ENCODE results near the gene COQ6.

The COQ6 gene

DNA sequence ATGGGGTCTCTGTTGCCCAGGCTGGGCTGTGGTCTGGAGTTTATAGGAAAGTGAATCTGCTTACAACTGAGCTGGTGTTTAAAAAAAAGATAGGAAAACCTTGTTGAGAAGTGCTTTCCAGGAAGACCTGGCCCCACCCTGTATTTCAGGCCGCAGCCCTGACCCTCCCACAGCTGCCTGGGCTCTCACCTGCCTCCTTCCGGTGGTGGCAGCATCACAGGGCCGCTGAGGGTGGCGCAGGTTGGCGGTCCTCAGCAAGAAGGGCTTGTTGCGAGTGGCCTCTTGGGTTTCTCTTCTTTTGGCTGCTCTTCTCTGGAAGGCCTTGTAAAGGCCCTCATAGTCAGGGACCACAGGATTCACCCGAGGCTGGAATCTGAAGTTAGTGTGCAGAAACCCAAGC is 7.9 kb upstream of the COQ6 start:
- Histone ChIP-seq H3K27me3 (ENCODE audit: control insufficient read depth, insufficient read depth, low read length, poor library complexity, severe bottlenecking) (no peaks in the 10 kb centered on the region), H3K27ac (ENCODE audit: insufficient read depth, low read depth, low read length, poor library complexity, severe bottlenecking) (no peak overlapping the region), H3K36me3 (ENCODE audit: control insufficient read depth, insufficient read depth, low read length) (no peaks in the 10 kb centered on the region), H3K4me1 (ENCODE audit: control insufficient read depth, insufficient read depth, low read length) (no peaks in the 10 kb centered on the region), H3K9me3 (ENCODE audit: control insufficient read depth, low read length) (no peaks in the 10 kb centered on the region), H3K4me3 (ENCODE audit: insufficient read depth, low read depth, low read length) (no peak overlapping the region)
- 92% methylated on average over 7 of the region's 7 CpGs for WGBS, 2 experiments

DNA sequence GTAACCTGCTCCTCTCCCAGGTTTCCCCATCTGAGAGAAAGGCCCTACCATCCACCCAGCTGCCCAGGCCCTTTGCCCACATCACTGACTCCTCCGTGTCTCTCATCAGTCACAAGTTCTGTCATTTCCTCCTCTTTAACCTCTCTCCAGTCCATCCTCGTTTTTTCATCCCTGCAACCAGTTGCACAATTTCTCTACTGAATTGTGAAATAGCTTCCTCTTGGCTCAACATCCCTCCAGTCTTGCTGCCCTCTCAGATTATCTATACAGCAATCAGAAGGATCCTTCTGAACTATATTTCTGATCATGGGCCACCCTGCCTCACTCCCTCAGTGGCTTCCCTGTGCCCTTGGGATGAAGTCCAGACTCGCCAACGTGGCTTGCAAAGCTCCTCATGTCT is 7.0 kb upstream of the COQ6 start:
- H3K27ac ChIP-seq (ENCODE audit: insufficient read depth, low read depth, low read length, poor library complexity, severe bottlenecking), result no peak overlapping the region
- 82% methylated on average over 4 of the region's 4 CpGs for WGBS, 2 experiments
- no peaks in the 10 kb centered on the region for H3K27me3 ChIP-seq (ENCODE audit: control insufficient read depth, insufficient read depth, low read length, poor library complexity, severe bottlenecking)
- H3K36me3 ChIP-seq (ENCODE audit: control insufficient read depth, insufficient read depth, low read length), result no peaks in the 10 kb centered on the region
- H3K4me3 ChIP-seq (ENCODE audit: insufficient read depth, low read depth, low read length), result no peak overlapping the region
- no peaks in the 10 kb centered on the region for H3K4me1 ChIP-seq (ENCODE audit: control insufficient read depth, insufficient read depth, low read length)
- no peaks in the 10 kb centered on the region for H3K9me3 ChIP-seq (ENCODE audit: control insufficient read depth, low read length)

DNA sequence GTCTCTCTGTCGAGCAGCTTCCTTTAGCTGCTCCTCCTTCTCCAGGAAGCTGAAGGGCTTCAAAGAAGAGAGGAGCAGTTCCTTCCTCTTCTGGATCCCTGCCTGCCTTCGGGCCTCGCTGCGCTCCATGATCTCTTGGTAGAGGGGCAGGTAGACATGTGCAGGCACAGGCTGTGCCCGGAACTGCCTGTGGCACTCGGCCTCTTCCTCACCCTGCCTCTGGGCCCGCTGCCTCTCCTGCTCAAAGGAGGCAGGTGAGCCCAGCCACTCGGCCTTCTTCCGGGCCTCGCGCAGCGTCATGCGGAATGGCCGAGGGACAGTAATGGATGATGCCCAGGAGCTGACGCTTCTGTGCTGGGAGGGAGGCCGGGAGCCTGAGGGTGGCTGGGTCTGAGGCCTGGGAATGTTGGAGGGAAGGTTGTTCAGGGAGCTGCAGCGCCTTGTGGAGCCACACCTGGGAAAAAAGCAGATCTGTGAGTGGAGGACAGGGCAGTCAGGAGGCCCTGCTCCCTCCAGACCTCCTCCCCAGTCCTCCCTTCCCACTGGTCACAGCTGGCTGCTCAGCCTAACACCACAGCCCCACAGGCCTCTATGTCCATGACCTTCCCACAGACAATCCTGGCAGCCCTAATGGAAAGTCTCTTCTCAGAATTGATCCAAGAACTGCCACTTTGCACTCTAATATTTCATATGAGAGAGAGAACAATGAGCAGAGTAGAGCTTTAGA is 5.5 kb upstream of the COQ6 start:
- Histone ChIP-seq H3K36me3 (ENCODE audit: control insufficient read depth, insufficient read depth, low read length) (no peaks in the 10 kb centered on the region), H3K4me3 (ENCODE audit: insufficient read depth, low read depth, low read length) (no peak overlapping the region), H3K9me3 (ENCODE audit: control insufficient read depth, low read length) (no peaks in the 10 kb centered on the region), H3K27ac (ENCODE audit: insufficient read depth, low read depth, low read length, poor library complexity, severe bottlenecking) (no peak overlapping the region), H3K27me3 (ENCODE audit: control insufficient read depth, insufficient read depth, low read length, poor library complexity, severe bottlenecking) (no peaks in the 10 kb centered on the region), H3K4me1 (ENCODE audit: control insufficient read depth, insufficient read depth, low read length) (no peaks in the 10 kb centered on the region)
- 92 to 94% methylated on average over 17 of the region's 17 CpGs for WGBS, 2 experiments

DNA sequence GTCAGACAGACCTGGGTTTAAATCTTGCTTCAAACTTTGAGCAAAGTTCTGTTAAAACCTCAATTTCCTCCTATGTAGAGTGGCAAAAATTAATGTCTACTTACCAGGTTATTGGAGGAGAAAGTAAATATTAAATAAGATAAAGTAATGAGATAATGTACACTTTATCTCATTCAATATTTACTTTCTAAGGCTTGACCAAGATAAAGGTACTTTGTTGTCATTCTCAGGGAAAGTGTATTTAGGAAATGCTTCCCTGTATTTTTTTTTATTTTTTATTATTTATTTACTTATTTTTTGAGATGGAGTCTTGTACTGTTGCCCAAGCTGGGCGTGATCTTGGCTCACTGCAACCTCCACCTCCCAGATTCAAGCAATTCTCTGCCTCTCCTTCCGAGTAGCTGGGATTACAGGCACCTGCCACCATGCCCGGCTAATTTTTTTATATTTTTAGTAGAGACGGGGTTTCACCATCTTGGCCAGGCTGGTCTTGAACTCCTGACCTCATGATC is 4.9 kb upstream of the COQ6 start:
- Histone ChIP-seq H3K36me3 (ENCODE audit: control insufficient read depth, insufficient read depth, low read length) (no peaks in the 10 kb centered on the region), H3K27me3 (ENCODE audit: control insufficient read depth, insufficient read depth, low read length, poor library complexity, severe bottlenecking) (no peaks in the 10 kb centered on the region), H3K4me1 (ENCODE audit: control insufficient read depth, insufficient read depth, low read length) (no peaks in the 10 kb centered on the region), H3K4me3 (ENCODE audit: insufficient read depth, low read depth, low read length) (no peak overlapping the region), H3K9me3 (ENCODE audit: control insufficient read depth, low read length) (no peaks in the 10 kb centered on the region), H3K27ac (ENCODE audit: insufficient read depth, low read depth, low read length, poor library complexity, severe bottlenecking) (no peak overlapping the region)
- 92 to 98% methylated on average over 4 of the region's 4 CpGs for WGBS, 2 experiments

DNA sequence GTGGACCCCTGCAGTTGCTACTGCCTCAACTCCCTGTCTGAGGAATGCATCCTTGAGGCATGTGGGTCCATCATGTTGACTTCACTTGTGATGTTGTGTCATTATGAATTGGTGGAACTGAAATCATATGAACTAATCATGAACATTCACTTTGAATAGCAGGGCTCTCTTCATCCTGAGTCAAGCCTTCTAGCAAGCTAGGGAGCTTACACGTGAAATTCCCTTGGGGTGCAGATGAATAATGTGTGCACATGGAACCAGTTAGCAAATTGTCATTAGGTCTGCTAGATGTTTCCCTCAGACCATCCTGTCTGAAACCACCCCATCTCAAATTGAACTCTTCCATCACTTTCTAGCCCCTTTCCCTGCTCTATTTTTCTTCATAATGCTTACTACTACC is 3.6 kb downstream of the COQ6 start:
- whole genome bisulfite sequencing, 2 experiments, result 78 to 96% methylated on average over 1 of the region's 1 CpG

DNA sequence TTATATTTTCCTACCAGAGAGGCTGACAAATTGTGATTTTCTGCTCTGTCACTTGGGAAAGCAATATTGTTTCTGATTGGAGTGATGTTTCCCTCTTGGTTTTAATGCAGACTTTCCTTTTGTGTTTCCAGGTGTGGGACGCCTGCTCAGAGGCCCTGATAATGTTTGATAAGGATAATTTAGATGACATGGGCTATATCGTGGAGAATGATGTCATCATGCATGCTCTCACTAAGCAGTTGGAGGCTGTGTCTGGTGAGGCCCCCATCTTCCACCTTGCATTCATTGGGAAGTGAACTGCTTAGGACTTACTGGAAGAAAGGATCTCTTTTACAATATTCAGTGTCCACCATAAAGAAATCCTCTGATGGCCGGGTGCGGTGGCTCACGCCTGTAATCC is 5.6 kb downstream of the COQ6 start:
- Histone ChIP-seq H3K4me1 (ENCODE audit: control insufficient read depth, insufficient read depth, low read length) (no peaks in the 10 kb centered on the region), H3K4me3 (ENCODE audit: insufficient read depth, low read depth, low read length) (no peak overlapping the region), H3K27me3 (ENCODE audit: control insufficient read depth, insufficient read depth, low read length, poor library complexity, severe bottlenecking) (no peaks in the 10 kb centered on the region), H3K27ac (ENCODE audit: insufficient read depth, low read depth, low read length, poor library complexity, severe bottlenecking) (no peak overlapping the region), H3K9me3 (ENCODE audit: control insufficient read depth, low read length) (no peaks in the 10 kb centered on the region), H3K36me3 (ENCODE audit: control insufficient read depth, insufficient read depth, low read length) (peaks cover 24% of the 10 kb centered on the region)
- 90% methylated on average over 5 of the region's 5 CpGs for WGBS, 2 experiments

More for the DNA sequence above, 3.6 kb downstream of the COQ6 start:
- no peak overlapping the region for H3K4me3 ChIP-seq (ENCODE audit: insufficient read depth, low read depth, low read length)
- no peaks in the 10 kb centered on the region for H3K27me3 ChIP-seq (ENCODE audit: control insufficient read depth, insufficient read depth, low read length, poor library complexity, severe bottlenecking)
- no peak overlapping the region for H3K27ac ChIP-seq (ENCODE audit: insufficient read depth, low read depth, low read length, poor library complexity, severe bottlenecking)
- H3K36me3 ChIP-seq (ENCODE audit: control insufficient read depth, insufficient read depth, low read length), result peaks cover 15% of the 10 kb centered on the region
- no peaks in the 10 kb centered on the region for H3K4me1 ChIP-seq (ENCODE audit: control insufficient read depth, insufficient read depth, low read length)
- no peaks in the 10 kb centered on the region for H3K9me3 ChIP-seq (ENCODE audit: control insufficient read depth, low read length)

DNA sequence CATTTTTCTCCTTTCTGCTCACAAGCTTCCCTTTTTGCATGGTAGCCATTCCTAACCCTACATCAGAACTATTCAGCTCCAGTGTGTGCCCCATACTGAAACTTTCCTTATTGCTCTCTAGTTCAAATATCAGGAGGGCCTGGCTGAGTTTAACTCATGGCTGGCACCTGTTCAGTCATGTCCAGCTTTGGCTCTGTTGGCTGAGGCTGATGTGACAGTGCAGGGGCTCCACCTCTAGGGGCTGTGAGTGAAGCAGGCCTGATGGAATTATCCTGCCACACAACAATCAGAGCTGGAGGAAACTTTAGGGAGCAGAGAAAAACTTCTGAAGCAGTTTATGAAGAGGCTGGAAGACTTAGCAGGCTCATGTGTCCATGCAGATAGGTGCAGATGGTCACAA is 8.5 kb downstream of the COQ6 start:
- no peaks in the 10 kb centered on the region for H3K27me3 ChIP-seq (ENCODE audit: control insufficient read depth, insufficient read depth, low read length, poor library complexity, severe bottlenecking)
- H3K4me1 ChIP-seq (ENCODE audit: control insufficient read depth, insufficient read depth, low read length), result no peaks in the 10 kb centered on the region
- no peak overlapping the region for H3K27ac ChIP-seq (ENCODE audit: insufficient read depth, low read depth, low read length, poor library complexity, severe bottlenecking)
- peaks cover 31% of the 10 kb centered on the region for H3K36me3 ChIP-seq (ENCODE audit: control insufficient read depth, insufficient read depth, low read length)
- H3K9me3 ChIP-seq (ENCODE audit: control insufficient read depth, low read length), result no peaks in the 10 kb centered on the region
- no peak overlapping the region for H3K4me3 ChIP-seq (ENCODE audit: insufficient read depth, low read depth, low read length)

DNA sequence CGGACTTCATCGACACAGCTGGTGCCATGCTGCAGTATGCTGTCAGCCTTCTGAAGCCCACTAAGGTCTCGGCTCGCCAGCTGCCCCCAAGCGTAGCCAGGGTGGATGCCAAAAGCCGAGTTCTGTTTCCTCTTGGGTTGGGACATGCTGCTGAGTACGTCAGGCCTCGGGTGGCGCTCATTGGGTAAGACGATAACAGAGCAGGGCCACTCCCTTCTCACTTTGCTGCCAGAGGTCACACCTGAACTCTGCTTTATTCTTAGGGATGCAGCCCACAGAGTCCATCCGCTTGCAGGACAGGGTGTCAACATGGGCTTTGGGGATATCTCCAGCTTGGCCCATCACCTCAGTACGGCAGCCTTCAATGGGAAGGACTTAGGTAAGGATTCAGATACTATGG is 11.1 kb downstream of the COQ6 start:
- 96% methylated on average over 12 of the region's 12 CpGs for WGBS, 2 experiments
- no peaks in the 10 kb centered on the region for H3K27me3 ChIP-seq (ENCODE audit: control insufficient read depth, insufficient read depth, low read length, poor library complexity, severe bottlenecking)
- H3K4me3 ChIP-seq (ENCODE audit: insufficient read depth, low read depth, low read length), result no peak overlapping the region
- no peaks in the 10 kb centered on the region for H3K4me1 ChIP-seq (ENCODE audit: control insufficient read depth, insufficient read depth, low read length)
- no peak overlapping the region for H3K27ac ChIP-seq (ENCODE audit: insufficient read depth, low read depth, low read length, poor library complexity, severe bottlenecking)
- no peaks in the 10 kb centered on the region for H3K9me3 ChIP-seq (ENCODE audit: control insufficient read depth, low read length)
- peaks cover 29% of the 10 kb centered on the region for H3K36me3 ChIP-seq (ENCODE audit: control insufficient read depth, insufficient read depth, low read length)

DNA sequence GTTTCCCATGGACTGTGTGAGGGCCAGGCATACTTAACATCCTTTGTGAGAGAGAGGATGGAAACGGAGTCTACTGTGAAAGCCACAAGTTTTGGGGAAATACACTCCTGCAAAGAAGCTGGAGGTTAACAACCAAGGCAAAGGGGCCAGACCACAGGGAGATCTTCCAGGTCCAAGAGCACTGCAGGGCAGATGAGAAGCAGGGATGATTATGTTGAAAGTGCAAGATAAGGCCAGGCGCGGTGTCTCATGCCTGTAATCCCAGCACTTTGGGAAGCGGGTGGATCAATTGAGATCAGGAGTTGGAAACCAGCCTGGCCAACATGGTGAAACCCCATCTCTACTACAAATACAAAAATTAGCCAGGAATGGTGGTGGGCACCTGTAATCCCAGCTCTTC is 15.1 kb downstream of the COQ6 start:
- no peaks in the 10 kb centered on the region for H3K4me1 ChIP-seq (ENCODE audit: control insufficient read depth, insufficient read depth, low read length)
- no peak overlapping the region for H3K4me3 ChIP-seq (ENCODE audit: insufficient read depth, low read depth, low read length)
- WGBS, 2 experiments, result 94 to 95% methylated on average over 4 of the region's 4 CpGs
- no peaks in the 10 kb centered on the region for H3K9me3 ChIP-seq (ENCODE audit: control insufficient read depth, low read length)
- no peaks in the 10 kb centered on the region for H3K27me3 ChIP-seq (ENCODE audit: control insufficient read depth, insufficient read depth, low read length, poor library complexity, severe bottlenecking)
- H3K27ac ChIP-seq (ENCODE audit: insufficient read depth, low read depth, low read length, poor library complexity, severe bottlenecking), result no peak overlapping the region
- peaks cover 14% of the 10 kb centered on the region for H3K36me3 ChIP-seq (ENCODE audit: control insufficient read depth, insufficient read depth, low read length)

DNA sequence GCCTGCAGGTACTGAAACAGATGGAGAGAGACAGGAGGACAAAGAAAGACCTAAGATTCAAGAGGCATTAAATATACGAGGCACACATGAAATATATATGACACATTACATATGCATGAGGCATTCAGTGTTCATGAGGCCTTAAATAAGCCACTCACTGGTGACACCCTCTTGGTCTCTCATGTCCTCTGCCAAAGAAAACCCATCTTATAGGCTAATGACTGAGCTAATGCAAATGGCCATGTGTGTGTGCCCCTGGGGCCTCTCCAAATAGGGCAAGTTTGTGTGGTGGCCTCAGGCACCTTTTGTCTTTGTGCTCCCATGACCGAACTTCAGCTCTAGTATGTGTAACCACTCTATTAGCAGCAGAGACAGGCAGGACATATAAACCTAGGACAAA is 18.8 kb downstream of the COQ6 start:
- Histone ChIP-seq H3K4me3 (ENCODE audit: insufficient read depth, low read depth, low read length) (no peak overlapping the region), H3K36me3 (ENCODE audit: control insufficient read depth, insufficient read depth, low read length) (peaks cover 4% of the 10 kb centered on the region), H3K9me3 (ENCODE audit: control insufficient read depth, low read length) (no peaks in the 10 kb centered on the region), H3K4me1 (ENCODE audit: control insufficient read depth, insufficient read depth, low read length) (no peaks in the 10 kb centered on the region), H3K27ac (ENCODE audit: insufficient read depth, low read depth, low read length, poor library complexity, severe bottlenecking) (no peak overlapping the region), H3K27me3 (ENCODE audit: control insufficient read depth, insufficient read depth, low read length, poor library complexity, severe bottlenecking) (no peaks in the 10 kb centered on the region)
- WGBS, 2 experiments, result 93 to 96% methylated on average over 2 of the region's 2 CpGs

DNA sequence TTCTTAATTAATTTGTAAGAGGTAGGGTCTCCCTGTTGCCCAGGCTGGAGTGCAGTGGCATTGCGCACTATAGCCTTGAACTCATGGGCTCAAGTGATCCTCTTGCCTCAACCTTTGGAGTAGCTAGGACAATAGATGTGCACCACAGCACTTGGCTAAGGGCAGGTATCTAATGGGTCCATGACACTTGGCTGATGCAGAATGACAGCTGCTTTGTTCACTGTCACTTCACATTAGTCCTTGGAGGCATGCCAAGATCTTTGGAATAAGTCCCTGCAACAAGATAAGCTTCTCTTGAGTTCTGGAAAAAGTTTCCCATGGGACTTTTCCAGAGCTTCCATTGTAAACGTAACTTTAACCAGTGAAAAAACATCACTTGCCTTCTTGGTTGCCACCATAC is 23.4 kb downstream of the COQ6 start:
- 94 to 97% methylated on average over 2 of the region's 2 CpGs for WGBS, 2 experiments
- Histone ChIP-seq H3K36me3 (ENCODE audit: control insufficient read depth, insufficient read depth, low read length) (peaks cover 4% of the 10 kb centered on the region), H3K27ac (ENCODE audit: insufficient read depth, low read depth, low read length, poor library complexity, severe bottlenecking) (no peak overlapping the region), H3K9me3 (ENCODE audit: control insufficient read depth, low read length) (no peaks in the 10 kb centered on the region), H3K27me3 (ENCODE audit: control insufficient read depth, insufficient read depth, low read length, poor library complexity, severe bottlenecking) (no peaks in the 10 kb centered on the region), H3K4me3 (ENCODE audit: insufficient read depth, low read depth, low read length) (no peak overlapping the region), H3K4me1 (ENCODE audit: control insufficient read depth, insufficient read depth, low read length) (no peaks in the 10 kb centered on the region)

Data from ectodermal cell (in vitro differentiated cells).